Calu3 (cell line): Measurements from ENCODE around the gene ZBTB22. TPM values are rescaled to one million over a fixed set of nuclear protein-coding genes. Genes with fewer than 3 reads are reported as not detected.

Experiments used
- BruUV-seq: library from RNA; stranded (reverse); fragments of 400-500 nt; replicated peaks from 2 replicates; lab custom pipeline; 2021; lab: Mats Ljungman, UMichigan
- CTCF ChIA-PET: fragments of 300-600 bp; sonication (Branson Sonifier 250); formaldehyde crosslinking; loops from one replicate; lab custom pipeline; 2022; ENCODE audit warnings: antibody characterized with exemption; lab: Charles Lee
- DNase-seq: peaks from one replicate; pipeline ENCODE4 v3.0.0; 2022
- H3K27ac Mint-ChIP-seq: one replicate; pipeline ENCODE4 v1.8.0; 2022; ENCODE audit warnings: mixed read lengths; ENCODE audit not compliant: unreplicated experiment
- H3K27me3 Mint-ChIP-seq: one replicate; pipeline ENCODE4 v1.8.0; 2022; ENCODE audit warnings: mixed read lengths; ENCODE audit not compliant: unreplicated experiment
- H3K36me3 Mint-ChIP-seq: one replicate; pipeline ENCODE4 v1.8.0; 2022; ENCODE audit warnings: mild to moderate bottlenecking, moderate library complexity, mixed read lengths; ENCODE audit not compliant: insufficient read depth, unreplicated experiment
- H3K4me1 Mint-ChIP-seq: one replicate; pipeline ENCODE4 v1.8.0; 2022; ENCODE audit warnings: mild to moderate bottlenecking, low read depth, mixed read lengths; ENCODE audit not compliant: unreplicated experiment
- H3K4me3 Mint-ChIP-seq: one replicate; pipeline ENCODE4 v1.8.0; 2022; ENCODE audit warnings: mild to moderate bottlenecking, low read depth, moderate library complexity, mixed read lengths; ENCODE audit not compliant: unreplicated experiment
- H3K9me3 Mint-ChIP-seq: one replicate; pipeline ENCODE4 v1.8.0; 2022; ENCODE audit warnings: low read depth, mixed read lengths; ENCODE audit not compliant: unreplicated experiment
- CTCF ChIP-seq: fragments of 200-600 bp; IDR thresholded peaks from one replicate; pipeline ENCODE4 v1.8.0; 2022; ENCODE audit warnings: antibody characterized with exemption; ENCODE audit not compliant: unreplicated experiment
- intact Hi-C: fragments of 100-400 bp; cut with micrococcal nuclease; formaldehyde crosslinking; loops from one replicate; pipeline ENCODE4 v1.10.0; 2022; ENCODE audit not compliant: unreplicated experiment
- total RNA-seq: library from RNA; stranded (reverse); gene quantifications from 2 replicates; pipeline ENCODE4 v1.2.3, GENCODE V29; 2022

ZBTB22 gene
- total RNA-seq, 1 experiment from 2014 or later: 22.6 TPM

GRCh38 chr6:33296797-33297405, 20.6 kb downstream of the ZBTB22 start:
- peak overlapping the region; percentile 98 for H3K27ac Mint-ChIP-seq
- intact Hi-C loops: loop anchor here (1.0 kb wide), 1 partner anchor 8 kb away; the partner anchor contains the start of genes PFDN6 and WDR46
- BruUV-seq: no TSS peak
- H3K27me3 Mint-ChIP-seq: no peaks in the 10 kb centered on the region
- peaks cover 86% of the 10 kb centered on the region for H3K36me3 Mint-ChIP-seq
- CTCF ChIA-PET: interaction anchor here (0.5 to 2.1 kb wide), 5 partner anchors 8 to 49 kb away, joined by 3 to 10 read pairs (median 7); partner anchors contain the start of genes B3GALT4, PFDN6 and WDR46
- H3K4me3 Mint-ChIP-seq: peak overlapping the region; percentile 90
- H3K4me1 Mint-ChIP-seq: peaks cover 25% of the 10 kb centered on the region
- no peak for TF ChIP-seq CTCF
- no peak for DNase-seq
- H3K9me3 Mint-ChIP-seq: no peaks in the 10 kb centered on the region

- CTCF ChIA-PET: interaction anchor here (0.6 to 1.5 kb wide), 3 partner anchors 19 to 1112 kb away, joined by 3 to 4 read pairs (median 3); partner anchors contain the start of gene B3GALT4
- Mint-ChIP-seq H3K4me1 (peaks cover 33% of the 10 kb centered on the region), H3K27me3 (no peaks in the 10 kb centered on the region), H3K4me3 (peak overlapping the region; percentile 90), H3K9me3 (no peaks in the 10 kb centered on the region), H3K36me3 (peaks cover 83% of the 10 kb centered on the region), H3K27ac (no peak overlapping the region)
- TF ChIP-seq CTCF: no peak
- no peak for DNase-seq
- BruUV-seq: no TSS peak
- intact Hi-C loops: no loop called here
These were observed 21.7 kb downstream of the ZBTB22 start for GRCh38 chr6:33295621-33296369.

DNA sequence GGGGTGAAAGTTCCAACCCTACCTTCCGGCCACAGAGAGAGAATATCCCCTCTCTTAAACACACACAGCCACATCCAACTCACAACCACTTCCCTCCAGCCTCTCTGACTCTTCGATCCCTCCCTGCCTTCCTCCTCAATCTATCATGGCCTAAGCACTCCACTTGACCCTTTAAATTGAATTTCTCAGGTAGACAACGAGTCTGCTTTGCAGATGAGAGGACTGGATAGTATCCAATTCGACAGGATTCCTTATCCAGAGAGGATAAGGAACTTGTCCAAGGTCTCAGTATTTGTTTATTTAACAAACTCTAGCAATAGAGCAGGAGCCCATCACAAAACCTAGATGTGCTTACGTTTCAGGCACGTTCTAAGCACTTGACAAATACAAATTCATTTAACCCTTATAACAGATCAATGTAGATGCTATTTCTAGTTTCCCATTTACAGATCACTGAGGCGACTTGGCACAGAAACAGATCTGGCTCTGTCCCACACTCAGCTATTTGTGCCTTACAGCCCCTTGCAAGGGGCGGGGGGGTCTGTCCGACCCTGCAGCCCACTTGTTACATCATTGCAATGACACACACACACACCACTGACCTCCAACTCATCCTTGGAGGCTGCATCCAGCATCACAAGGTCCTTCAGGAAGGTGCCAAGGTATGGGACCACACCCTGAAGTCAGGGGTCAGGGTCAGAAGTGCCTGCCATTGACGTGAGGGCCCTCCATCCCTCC, 23.3 kb downstream of the ZBTB22 start:
- Mint-ChIP-seq H3K27me3 (no peaks in the 10 kb centered on the region), H3K4me3 (no peak overlapping the region), H3K36me3 (peaks cover 83% of the 10 kb centered on the region), H3K27ac (no peak overlapping the region), H3K9me3 (no peaks in the 10 kb centered on the region), H3K4me1 (peaks cover 34% of the 10 kb centered on the region)
- CTCF ChIA-PET: interaction anchor here (0.5 kb wide), 1 partner anchor 15 kb away, joined by 3 read pairs; no protein-coding TSS in a partner anchor
- intact Hi-C loops: no loop called here
- DNase-seq: no peak
- TF ChIP-seq CTCF: no peak
- no TSS peak for BruUV-seq

DNA sequence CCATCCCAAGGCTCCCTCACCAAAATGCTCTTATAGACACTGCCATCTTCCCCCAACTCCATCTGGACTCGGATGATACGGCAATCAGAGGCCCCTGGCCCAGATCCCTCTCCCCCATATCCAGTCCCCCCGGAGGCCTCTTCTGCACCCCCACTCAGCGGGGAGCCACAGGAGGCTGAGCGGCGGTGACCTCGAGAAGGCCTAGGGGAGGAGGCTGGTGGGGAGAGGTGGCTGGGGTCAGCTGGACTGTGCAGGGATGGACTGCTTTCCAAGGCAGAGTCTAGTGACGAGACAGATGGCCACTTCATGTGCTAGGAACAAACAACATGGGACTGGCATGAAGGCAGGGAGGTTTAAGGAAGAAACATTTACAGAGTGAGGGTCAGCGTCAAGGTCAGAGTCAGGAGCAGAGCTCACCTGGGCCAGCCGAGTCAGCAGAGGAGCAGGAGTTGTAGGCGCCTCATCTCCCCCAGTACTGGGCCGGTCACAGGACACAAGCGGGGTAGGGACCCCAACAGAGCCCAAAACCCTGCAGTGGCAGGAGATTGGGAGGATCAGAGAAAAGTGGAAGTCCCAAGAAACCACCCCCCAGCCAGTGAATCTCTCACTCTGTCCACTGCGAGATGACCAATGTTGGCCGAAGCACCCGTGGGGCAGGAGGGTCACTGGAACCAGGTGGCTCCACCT, 24.4 kb downstream of the ZBTB22 start:
- BruUV-seq: no TSS peak
- Mint-ChIP-seq H3K4me1 (peaks cover 33% of the 10 kb centered on the region), H3K36me3 (peaks cover 83% of the 10 kb centered on the region), H3K9me3 (no peaks in the 10 kb centered on the region), H3K27me3 (no peaks in the 10 kb centered on the region), H3K27ac (peak overlapping the region; percentile 17), H3K4me3 (no peak overlapping the region)
- CTCF ChIA-PET: no interaction called here
- intact Hi-C loops: no loop called here
- DNase-seq: no peak
- TF ChIP-seq CTCF: no peak
